ENCODE measurements around the gene KRT9.
"Not testable (repeated sequence)": the region's sequence is repeated elsewhere in the genome, so short reads cannot be mapped to it uniquely, and the experiment has no call there.

Gene KRT9, protein sequence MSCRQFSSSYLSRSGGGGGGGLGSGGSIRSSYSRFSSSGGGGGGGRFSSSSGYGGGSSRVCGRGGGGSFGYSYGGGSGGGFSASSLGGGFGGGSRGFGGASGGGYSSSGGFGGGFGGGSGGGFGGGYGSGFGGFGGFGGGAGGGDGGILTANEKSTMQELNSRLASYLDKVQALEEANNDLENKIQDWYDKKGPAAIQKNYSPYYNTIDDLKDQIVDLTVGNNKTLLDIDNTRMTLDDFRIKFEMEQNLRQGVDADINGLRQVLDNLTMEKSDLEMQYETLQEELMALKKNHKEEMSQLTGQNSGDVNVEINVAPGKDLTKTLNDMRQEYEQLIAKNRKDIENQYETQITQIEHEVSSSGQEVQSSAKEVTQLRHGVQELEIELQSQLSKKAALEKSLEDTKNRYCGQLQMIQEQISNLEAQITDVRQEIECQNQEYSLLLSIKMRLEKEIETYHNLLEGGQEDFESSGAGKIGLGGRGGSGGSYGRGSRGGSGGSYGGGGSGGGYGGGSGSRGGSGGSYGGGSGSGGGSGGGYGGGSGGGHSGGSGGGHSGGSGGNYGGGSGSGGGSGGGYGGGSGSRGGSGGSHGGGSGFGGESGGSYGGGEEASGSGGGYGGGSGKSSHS

DNA sequence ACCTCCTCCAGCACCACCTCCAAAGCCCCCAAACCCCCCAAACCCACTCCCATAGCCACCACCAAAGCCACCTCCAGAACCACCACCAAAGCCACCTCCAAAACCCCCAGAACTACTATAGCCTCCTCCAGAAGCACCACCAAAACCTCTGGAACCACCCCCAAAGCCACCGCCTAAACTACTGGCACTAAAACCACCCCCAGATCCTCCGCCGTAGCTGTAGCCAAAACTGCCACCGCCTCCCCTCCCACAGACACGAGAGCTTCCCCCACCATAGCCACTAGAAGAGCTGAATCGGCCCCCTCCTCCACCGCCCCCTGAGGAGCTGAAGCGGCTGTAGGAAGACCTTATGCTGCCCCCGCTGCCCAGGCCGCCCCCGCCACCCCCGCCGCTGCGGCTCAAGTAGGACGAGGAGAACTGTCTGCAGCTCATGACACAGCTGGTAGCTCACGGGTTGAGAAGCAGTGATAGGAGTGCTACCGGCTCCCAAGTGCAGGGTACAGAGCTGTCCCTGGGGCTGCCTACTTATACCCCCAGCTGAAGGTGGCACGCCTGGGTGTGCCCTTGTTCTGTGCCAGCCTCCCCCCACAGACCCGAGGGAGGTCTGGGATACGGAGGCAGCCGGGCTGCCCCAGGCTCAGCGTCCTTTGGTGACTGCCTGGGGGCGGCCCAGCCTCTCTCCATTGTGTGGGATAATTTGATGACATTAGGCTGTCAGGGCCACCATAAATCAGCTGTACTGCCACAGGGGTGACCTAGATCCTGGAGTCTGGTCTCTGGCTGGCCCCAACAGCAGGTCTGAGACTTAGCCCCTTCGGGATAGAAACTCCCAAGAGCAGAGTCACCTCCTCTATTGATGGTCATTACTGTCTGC lies at the start of gene KRT9:
Gene KRT9, minus strand, starts transcription at position 499 of the 874 bp plus-strand sequence. Its CDS starts 67 bp downstream, at position 432.
- DNase-seq: no peak

DNA sequence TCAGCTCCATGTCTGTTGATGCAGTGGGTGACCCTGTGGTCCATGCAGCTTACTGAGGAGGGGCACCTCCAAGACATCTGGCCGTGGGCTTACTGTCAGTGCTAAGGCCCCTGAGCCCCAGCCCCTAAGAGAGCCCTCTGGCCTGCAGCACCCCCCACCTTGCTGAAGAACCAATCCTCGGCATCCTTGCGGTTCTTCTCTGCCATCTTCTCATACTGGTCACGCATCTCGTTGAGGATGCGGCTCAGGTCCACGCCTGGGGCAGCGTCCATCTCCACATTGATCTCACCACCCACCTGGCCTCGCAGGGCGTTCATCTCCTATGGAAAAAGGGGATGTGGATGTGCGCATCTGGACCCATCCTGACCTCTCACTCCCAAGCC lies 49.6 kb upstream of the KRT9 start:
- DNase-seq: not testable (repeated sequence)

DNA sequence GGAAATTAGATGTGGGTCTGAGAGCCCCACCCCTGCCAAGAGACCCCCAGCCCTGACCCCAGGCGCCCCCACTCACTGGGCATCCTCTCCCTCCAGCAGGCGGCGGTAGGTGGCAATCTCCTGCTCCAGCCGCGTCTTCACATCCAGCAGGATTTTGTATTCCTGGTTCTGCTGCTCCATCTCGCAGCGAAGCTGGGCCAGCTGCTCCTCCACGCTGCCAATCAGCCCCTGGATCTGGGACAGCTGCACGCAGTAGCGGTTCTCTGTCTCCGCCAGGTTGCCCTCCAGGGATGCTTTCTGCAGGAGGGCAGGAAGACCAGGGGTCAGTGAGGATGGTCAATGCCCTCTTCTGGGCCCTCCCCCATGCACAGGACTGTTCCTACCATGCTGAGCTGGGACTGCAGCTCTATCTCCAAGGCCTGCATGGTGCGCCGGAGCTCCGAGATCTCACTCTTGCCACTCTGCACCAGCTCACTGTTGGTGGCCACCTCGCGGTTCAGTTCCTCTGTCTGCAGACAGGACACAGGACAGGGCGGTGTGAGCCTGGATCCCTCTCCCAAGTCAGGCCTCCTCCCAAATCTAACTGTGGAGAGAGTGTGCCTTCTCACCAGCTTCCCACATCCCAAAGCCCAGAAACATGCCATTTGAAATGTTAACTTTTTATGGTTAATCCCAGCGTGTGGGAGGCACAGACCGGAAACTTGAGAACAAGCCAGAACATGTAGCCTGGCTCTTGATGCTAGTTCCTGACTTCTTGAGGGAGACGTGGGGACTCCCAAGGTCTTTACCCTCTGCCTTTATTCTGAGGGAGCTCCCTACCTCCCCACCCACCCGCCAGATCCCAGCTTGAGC lies 49.0 kb upstream of the KRT9 start:
- DNase-seq: no peak

DNA sequence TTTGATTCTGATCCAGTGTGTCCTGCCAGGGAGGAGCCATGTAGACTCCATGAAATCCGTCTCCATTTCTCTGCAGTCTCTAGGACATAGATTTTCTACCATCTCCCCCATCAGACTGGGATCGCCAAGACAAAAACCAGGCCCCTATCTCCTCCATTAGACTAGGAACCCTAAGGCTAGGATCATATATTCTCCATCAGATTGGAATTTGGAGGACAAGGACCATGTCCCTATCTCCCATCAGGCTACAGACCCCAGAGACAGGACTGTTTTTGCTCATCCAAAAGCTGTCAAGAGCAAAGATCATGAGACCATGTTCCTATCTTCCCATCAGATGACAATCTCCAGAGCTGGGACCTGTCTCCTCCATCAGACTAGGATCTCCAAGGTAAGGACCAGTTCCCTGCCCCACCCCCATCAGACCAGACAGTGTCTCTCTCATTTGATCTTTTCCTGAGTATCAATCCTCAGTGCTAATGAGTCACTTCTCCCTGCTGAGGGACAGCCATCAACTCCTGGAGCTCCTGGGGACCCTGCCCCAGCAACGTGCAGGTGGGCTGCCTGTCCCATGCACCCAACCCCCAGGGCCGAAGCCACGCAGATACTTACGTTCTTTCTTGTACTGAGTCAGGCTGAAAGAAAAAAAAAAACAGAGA lies 48.2 kb upstream of the KRT9 start:
- not testable (repeated sequence) for DNase-seq

DNA sequence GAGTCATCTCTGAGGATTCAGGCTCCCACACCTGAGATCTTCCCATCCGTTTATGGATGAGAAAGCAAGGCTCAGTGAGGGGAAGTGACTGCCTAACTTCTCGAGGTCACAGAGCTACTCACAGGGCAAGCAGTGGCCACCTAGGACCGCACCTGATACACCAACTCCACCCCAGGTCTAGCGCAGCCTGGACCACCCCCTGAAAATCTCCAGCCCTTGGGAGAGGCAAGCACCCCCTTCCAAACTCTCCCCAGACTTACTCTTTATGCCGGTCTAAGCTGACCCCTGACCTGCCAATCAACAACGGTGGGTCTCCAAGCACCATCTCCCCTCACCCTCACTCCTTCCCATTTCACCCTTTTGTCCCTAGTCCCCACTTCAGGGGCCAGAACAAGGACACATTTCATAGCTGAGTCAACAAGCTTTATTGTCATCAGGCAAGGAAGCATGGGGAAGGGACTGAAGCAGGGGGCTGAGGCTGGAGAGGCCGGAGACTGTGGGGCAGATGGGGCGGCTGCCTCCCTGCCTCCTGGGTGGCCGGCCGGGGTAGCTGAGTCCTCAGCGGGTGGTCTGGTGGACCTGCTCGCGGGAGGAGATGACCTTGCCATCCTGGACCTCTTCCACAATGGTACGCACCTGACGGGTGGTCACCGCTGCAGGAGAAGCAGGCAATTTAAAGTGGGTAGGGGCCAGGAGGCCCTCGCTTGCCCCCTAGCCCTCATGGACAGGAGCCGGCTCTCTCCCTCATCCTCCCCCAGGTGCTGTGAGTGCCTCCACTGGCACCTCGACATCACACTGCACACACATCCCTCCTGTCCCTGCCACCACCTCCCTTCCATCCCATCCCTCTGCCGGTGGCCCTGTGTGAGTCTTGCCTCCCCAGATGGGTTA lies 47.4 kb upstream of the KRT9 start:
- DNase-seq: no peak

DNA sequence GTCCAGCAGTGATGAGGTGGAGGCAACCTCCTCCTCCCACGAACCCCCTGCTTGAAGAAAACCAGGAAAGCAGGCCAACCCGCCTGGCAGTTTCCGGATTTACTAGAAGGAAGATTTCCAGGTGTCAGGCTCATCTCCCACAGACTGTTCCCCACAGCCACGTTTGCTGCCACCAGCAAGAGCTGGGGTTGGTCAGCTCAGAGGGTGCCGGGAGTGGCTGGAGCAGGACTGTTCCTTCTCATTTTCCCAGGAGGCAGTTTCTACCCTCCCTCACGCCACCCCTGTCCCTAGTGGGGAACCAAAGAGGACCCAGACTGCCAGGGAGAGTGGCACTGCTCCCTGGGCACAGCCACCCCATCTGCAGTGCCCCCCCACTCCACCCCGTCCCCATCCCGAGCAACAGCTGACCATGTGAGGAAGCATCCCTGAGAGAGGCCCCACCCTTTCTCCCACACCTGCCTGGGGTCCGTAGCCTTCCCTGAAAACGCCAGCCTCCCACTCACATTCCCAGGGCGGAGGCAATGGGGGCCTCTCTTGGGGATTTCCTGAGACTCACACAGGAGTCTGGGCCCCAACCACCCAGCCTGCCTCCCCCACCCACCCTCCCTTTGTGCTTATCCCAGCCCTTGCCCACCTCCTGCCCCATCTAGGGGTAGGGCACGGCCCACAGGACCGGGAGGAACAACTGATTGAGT lies 46.6 kb upstream of the KRT9 start:
- DNase-seq: no peak

DNA sequence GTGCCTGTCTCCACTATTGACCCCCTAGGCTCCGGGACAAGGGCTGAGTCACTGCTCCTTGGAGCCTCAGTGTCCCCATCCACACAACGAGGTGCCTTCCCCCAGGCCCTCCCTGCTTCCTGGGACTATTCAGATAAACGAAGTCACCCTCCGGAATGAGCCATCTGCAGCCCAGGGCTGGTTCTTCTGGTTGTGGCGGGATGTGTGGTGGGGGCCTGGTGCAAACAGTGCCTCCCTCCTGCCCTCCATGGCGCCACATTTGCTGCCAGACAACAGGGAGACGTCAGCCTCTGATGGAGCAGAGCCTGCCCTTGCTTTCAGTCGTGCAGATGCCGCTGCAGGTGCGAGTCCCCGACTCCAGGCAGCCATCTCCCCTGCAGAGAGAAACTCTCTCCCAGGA lies 45.8 kb upstream of the KRT9 start:
- no peak for DNase-seq

DNA sequence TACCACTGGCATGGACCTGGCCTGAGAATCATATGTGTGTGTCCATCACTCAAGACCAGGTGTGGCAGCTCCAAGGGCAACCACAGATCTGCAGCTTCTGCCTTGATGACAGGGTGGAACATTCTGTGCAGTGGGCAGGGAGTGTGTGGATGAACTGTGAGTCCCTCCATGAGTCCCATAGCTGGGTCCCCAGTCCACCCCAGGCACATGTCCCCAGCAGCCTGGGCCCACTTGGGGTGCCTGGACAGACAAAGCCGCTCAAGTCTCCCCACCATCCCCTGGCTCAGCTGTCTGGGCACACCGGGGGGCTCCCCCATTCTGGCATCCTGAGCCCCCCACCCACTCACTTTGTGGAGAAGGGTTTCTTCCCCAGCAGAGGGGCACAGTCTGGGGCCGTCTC lies 45.3 kb upstream of the KRT9 start:
- no peak for DNase-seq

DNA sequence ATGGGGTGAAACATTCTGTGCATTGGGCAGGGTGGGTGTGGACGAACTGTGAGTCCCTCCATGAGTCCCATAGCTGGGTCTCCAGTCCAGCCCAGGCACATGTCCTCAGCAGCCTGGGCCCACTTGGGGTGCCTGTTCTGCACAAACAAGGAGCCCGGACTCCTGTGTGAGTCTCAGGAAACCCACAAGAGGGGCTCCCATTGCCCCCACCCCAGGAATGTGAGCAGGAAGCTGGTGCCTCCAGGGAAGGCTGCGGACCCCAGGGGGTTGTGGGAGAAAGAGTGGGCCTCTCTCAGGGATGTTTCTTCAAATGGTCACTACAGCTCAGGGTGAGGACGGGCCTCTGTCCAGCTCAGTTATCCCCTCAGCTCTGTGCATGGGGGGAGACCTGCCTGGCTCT lies 44.6 kb upstream of the KRT9 start:
- not testable (repeated sequence) for DNase-seq

DNA sequence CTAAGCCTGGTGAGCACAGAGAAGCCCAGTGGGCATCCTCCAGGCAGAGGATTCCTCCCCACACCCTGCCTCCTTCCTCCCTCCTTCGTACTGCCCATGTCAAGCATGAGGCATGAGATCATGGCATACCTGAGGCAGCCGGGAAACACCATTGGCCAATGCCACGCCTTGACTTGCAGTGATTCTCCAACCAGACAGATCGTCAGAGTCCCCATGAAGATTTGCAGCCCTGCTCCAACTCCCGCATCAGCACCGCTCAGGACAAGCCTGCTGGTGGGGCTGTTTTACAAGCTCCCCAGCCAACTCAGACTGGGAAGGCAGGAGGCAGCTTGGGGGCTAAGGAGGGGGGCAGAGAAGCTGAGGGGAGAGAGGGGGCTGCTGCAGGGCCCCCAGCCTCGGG lies 43.6 kb upstream of the KRT9 start:
- no peak for DNase-seq

DNA sequence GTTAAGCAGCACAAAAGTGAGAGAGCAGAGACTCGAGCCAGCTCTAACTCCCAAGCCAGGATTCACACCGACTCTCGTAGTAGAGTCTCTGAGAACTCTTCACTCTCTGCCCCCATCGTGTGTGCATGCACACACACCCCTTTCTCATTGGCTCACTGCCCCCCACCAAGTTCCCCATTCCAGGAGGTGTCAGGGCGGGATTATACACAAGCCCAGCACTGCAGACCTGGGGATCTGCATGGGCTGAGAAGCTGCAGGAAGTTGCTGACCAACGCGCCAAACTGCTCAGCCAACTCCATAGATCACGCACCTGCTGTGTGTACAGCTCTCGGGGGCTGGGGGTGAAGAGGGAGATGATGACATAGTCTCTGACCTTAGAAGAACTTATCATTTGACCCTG lies 42.9 kb upstream of the KRT9 start:
- DNase-seq: not testable (repeated sequence)

DNA sequence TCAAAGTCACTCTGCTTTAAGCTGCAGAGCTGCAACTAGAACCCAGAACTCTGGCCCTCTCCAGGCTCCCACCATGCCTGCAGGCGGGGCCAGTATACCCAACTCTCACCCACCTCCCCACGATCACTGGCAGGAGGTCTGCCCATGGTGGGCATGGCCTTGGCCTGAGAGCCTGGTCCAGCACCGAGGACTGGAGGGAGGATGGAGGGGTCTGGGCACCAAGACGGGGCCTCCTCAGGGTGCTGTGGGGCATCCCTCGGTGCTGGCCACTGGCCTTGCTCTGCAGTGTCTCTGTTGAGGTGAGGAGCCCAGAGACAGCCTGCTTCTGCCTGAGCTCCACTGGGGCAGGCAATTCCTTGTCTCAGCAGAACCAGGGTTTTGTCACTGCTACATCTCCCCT lies 42.2 kb upstream of the KRT9 start:
- no peak for DNase-seq

DNA sequence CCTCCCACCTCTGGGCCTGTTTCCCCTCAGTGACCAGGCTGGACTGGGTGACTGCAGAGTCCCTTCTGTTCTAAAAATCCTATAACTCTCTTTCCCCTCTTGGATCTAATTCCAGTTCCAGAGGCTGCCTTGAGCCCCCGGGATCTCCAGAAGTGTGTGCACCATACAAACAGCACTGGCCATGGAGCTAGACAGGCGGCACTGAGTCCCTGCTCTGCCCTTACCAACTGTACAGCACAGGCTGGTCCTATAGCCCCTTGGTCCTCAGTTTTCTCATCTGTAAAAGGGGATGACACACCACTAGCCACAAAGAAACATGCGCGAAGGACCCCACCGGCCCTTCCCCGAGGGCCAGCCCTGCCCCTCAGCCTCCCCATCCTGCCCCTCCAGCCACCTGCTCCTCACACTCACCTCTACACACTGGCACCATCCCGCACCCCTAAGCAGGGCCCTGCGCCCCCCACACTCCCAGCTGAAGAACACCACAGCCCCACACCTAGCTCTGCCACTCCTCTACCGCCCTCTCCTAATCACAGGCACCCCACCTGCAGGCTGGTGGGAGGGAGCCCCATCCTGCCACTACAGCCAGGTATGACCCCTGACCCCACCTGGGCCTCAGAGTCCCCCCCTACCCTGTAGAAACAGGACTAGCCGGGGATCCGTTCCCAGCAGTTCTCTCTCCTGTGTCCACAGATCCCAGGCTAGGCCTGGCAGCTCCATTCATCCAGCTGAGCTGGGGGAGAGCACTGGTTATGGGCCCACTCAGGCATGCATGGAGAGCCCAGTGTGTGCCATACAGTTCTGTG lies 41.6 kb upstream of the KRT9 start:
- no peak for DNase-seq

DNA sequence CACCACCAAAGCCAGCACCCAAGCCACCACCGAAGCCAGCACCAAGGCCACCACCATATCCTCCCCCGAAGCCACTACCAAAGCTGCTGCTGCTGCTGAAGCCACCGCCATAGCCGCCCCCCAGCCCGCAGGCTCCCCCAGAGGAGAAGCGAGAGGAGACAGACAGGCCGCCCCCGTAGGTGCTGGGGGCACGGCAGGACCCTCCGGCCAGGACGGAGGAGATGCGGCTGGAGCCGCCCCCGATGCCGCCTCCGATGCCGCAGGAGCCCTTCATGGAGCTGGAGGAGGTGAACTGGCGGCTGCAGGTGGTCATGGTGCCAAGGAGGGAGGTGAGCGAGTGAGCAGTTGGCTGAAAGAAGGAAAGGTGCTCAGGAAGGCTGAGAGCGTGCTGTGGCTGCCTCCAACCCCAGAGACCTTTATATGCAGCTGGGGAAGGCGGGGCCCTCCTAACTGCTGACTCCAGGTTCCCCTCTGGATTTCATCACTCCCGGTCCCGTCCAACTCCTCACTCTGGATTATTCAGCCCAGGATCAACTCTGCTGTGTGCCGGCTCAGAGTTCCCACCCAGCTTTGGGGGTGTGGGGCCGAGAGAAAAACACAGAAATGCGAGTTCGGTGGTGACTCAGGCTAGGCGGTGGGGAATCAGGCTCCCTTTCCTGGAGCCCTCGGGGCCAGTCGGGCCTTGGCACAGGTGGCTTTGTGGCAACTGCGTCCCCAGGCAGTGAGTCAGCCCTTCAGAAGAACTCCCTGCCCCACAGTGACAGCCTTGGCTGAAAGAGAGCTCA lies 40.7 kb upstream of the KRT9 start, which contains the start of gene KRT16:
Gene KRT16, minus strand, starts transcription at position 392 of the 785 bp plus-strand sequence. Its CDS starts 79 bp downstream, at position 313.
- DNase-seq: not testable (repeated sequence)

DNA sequence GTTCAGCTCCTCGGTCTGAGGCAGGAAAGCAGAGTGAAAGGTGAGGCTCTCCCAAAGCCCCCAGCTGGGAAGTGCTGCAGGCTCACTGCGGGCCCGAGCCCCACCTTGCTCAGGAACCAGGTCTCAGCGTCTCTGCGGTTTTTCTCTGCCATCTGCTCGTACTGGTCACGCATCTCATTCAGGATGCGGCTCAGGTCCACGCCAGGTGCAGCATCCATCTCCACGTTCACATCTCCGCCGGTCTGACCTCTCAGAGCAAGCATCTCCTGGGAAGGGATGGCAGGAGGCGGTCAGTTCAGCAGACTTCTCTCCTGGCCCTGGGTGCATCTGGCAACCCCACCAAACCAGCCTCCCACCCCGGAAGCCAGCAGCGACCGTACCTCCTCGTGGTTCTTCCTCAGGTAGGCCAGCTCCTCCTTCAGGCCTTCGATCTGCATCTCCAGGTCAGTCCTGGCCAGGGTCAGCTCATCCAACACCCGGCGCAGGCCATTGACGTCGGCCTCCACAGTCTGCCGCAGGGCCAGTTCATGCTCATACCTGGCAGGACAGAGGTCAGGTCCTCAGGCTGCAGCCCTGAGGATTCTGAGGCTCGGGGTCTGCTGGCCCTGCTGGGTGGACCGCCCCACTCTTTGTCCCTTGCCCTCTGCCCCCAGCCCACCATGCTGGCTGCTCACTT lies 39.2 kb upstream of the KRT9 start:
- no peak for DNase-seq

DNA sequence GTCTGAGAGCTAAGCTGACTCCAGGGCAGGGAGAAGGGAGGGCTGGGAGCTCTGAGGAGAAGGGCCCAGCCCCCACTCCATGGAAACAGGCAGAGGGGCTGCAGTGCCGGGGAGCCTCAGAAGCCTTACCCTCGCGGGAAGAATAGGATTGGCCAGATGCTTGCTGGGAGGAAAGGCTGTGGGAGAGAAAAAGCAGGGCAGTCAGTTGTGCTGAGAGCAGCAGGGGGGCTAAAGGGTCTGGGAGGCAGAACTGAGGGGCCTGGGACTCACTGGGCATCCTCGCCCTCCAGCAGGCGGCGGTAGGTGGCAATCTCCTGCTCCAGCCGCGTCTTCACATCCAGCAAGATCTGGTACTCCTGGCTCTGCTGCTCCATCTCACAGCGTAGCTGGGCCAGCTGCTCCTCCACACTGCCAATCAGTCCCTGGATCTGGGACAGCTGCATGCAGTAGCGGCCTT lies 38.2 kb upstream of the KRT9 start:
- not testable (repeated sequence) for DNase-seq

DNA sequence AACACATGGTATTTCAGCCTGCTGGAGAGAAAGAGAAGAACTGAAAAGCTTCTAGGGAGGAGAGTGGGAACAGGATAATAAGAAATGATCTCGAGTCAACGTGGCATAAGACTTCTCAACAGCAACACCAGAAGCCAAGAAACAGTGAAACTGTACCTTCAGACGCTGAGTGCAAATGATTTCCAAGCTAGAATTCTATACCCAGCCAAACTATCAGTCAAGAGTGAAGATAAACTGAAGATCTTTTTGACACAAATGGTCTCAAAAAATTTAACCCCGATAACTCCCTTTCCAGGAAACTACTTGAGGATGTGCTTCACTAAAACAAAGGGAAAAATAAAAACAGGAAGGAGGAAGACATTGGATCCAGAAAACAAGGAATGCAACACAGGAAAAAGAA lies 35.1 kb upstream of the KRT9 start:
- DNase-seq: not testable (repeated sequence)

DNA sequence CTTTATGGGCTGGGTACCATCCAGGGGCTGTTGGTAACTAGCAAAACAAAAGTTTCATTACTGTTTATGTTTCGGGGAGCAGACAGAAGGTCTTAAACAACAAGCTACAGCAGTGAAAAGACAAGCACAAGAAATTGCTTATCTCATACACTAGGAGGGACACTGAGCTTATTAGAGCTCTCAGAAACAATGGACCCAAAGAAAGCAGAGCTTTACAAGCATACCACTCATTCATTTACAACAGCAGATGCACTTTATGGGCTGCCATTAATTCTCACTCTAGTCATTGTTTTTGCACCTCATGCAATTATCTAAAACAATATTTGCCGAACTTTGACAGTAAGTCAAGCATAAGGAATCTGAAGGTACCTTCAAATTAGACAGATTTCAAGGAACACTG lies 30.7 kb upstream of the KRT9 start:
- DNase-seq: no peak

Measured in activated CD8-positive, alpha-beta memory T cell treated with anti-CD3 and anti-CD28 coated beads, Interleukin-2, amount 50 U/mL, for 48 hours (primary cell).